Measurements from ENCODE around the gene ZNF526. TPM values are rescaled to one million over a fixed set of nuclear protein-coding genes. Genes with fewer than 3 reads are reported as not detected.
A peak's percentile ranks its signal among the peaks of the same experiment; 100 is the strongest.

Gene ZNF526
- total and polyA plus RNA-seq, 5 donors from 2014 or later, result 4.0 to 8.8 (median 5.8) TPM

GRCh38 chr19:42198676-42199439 lies 21.3 kb upstream of the ZNF526 start:
- H3K36me3 Mint-ChIP-seq, result peaks cover 44% of the 10 kb centered on the region
- ATAC-seq (ENCODE audit: low read depth in 2 of 2), result peak; percentile 83 to 84
- peak overlapping the region; percentile 57 for H3K4me3 ChIP-seq (ENCODE audit: low read depth, low read length)

DNA sequence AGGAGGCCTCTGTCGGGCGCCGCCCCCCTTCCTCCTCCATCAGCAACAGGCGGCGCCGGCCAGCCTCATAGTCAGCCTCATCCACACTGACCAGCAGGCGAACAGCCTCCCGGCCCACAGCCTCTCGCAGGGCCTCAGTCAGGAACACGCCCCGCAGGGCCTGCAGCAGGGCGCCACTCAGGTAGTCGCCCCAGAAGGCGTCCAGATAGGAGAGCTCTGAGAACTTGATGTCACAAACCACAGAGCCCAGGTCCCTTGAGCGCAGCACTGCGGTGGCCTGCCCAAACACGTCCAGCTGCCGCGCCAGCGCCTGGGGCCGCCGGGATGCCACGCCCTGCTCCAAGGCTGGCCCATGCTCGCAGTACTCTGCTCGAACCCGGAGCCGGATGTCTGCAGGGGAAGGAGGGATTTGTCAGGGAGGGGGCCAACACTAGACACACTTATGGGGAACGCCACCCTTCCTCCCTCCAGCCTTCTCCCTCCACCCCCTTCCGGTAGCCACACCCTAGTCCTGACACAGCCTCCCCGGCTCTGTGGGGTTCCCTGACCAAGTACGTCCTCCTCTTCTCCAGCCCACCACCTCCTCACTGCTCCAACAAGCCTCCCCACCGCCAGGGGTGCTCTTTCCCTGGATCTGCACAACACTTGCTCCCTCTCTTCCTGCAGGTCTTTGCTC lies 20.5 kb upstream of the ZNF526 start:
- Mint-ChIP-seq H3K4me1 (peaks cover 0 to 88% (median 65%) of the 10 kb centered on the region in 4 donors), H3K27me3 (no peaks in the 10 kb centered on the region), H3K27ac (peak overlapping the region; percentile 90 to 98 (median 95)), H3K9me3 (no peaks in the 10 kb centered on the region), H3K36me3 (peaks cover 45% of the 10 kb centered on the region), H3K4me3 (peak overlapping the region; percentile 75 to 92 (median 86))
- Histone ChIP-seq H3K27me3 (ENCODE audit: control insufficient read depth, insufficient read depth, low read length) (no peaks in the 10 kb centered on the region), H3K9me3 (ENCODE audit: control insufficient read depth in 2 of 2, low read length in 2 of 2) (no peaks in the 10 kb centered on the region), H3K4me1 (ENCODE audit: control insufficient read depth, insufficient read depth, low read length, poor library complexity, severe bottlenecking) (peaks cover 91% of the 10 kb centered on the region), H3K4me3 (ENCODE audit: low read depth, low read length) (peak overlapping the region; percentile 57), H3K27ac (ENCODE audit: insufficient read depth, low read length, poor library complexity, severe bottlenecking) (peak overlapping the region; percentile 95), H3K36me3 (ENCODE audit: control insufficient read depth, insufficient read depth, low read length) (peaks cover 33% of the 10 kb centered on the region)
- peak; percentile 37 to 44 for ATAC-seq (ENCODE audit: low read depth in 2 of 2)
- peak; percentile 50 to 94 (median 62) for DNase-seq

More at GRCh38 chr19:42198676-42199439, 21.3 kb upstream of the ZNF526 start:
- Histone ChIP-seq H3K27ac (ENCODE audit: insufficient read depth, low read length, poor library complexity, severe bottlenecking) (peak overlapping the region; percentile 95), H3K27me3 (ENCODE audit: control insufficient read depth, insufficient read depth, low read length) (no peaks in the 10 kb centered on the region), H3K4me1 (ENCODE audit: control insufficient read depth, insufficient read depth, low read length, poor library complexity, severe bottlenecking) (peaks cover 84% of the 10 kb centered on the region), H3K9me3 (ENCODE audit: control insufficient read depth in 2 of 2, low read length in 2 of 2) (no peaks in the 10 kb centered on the region), H3K36me3 (ENCODE audit: control insufficient read depth, insufficient read depth, low read length) (peaks cover 29% of the 10 kb centered on the region)
- no peaks in the 10 kb centered on the region for H3K27me3 Mint-ChIP-seq
- peaks cover 0 to 2% (median 0%) of the 10 kb centered on the region in 7 donors for H3K9me3 Mint-ChIP-seq
- peak overlapping the region; percentile 75 to 92 (median 86) for H3K4me3 Mint-ChIP-seq
- H3K4me1 Mint-ChIP-seq, result peaks cover 4 to 87% (median 64%) of the 10 kb centered on the region in 4 donors
- peak; percentile 72 to 96 (median 88) for DNase-seq
- peak overlapping the region; percentile 90 to 98 (median 95) for H3K27ac Mint-ChIP-seq

GRCh38 chr19:42200116-42200715 lies 19.9 kb upstream of the ZNF526 start:
- Mint-ChIP-seq H3K36me3 (peaks cover 49% of the 10 kb centered on the region), H3K4me3 (peak overlapping the region; percentile 75 to 92 (median 86)), H3K27ac (peak overlapping the region; percentile 90 to 98 (median 95)), H3K27me3 (no peaks in the 10 kb centered on the region), H3K4me1 (peaks cover 0 to 94% (median 70%) of the 10 kb centered on the region in 4 donors), H3K9me3 (no peaks in the 10 kb centered on the region)
- Histone ChIP-seq H3K4me3 (ENCODE audit: low read depth, low read length) (peak overlapping the region; percentile 57), H3K27ac (ENCODE audit: insufficient read depth, low read length, poor library complexity, severe bottlenecking) (peak overlapping the region; percentile 95), H3K36me3 (ENCODE audit: control insufficient read depth, insufficient read depth, low read length) (peaks cover 39% of the 10 kb centered on the region), H3K4me1 (ENCODE audit: control insufficient read depth, insufficient read depth, low read length, poor library complexity, severe bottlenecking) (peaks cover 94% of the 10 kb centered on the region), H3K9me3 (ENCODE audit: control insufficient read depth in 2 of 2, low read length in 2 of 2) (no peaks in the 10 kb centered on the region), H3K27me3 (ENCODE audit: control insufficient read depth, insufficient read depth, low read length) (no peaks in the 10 kb centered on the region)
- ATAC-seq (ENCODE audit: low read depth in 2 of 2) (no peak), DNase-seq (no peak)

DNA sequence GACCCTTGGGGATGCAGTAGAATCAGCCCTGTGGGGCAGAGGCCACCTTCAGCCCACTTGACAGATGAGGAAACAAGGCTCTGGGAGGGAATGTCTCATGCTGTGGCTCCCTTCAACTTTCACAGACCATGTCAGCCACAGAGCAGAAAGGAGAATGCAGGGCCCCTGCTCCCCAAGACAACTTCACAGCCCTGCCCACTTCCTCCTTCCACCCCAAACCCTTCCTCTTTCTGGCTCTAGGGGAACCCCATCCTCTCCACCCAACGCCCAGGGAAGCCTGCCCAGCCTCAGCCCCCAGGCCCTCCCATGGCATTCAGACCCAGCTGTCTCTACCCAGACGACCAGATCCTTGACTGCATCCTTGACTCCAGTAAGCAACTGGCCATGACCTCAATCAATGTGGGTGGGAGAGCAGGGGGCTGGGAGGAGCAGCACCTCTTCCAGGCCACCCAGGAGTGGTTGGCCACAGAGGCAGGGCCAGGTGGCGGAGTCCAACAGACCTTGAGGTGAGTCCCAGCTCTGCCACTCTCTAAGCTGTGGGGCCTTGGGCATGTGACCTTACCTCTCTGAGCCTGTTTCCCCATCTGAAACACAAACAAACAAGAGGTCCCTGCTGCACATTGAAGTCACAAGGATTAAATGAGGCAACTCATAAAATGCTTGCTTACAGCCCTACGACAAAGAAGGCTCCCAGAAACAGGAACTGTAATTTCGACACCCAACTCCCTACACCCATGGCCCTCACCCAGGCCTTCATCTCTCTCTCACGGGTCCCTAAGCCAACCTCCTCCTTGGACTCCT lies 18.4 kb upstream of the ZNF526 start:
- Histone ChIP-seq H3K36me3 (ENCODE audit: control insufficient read depth, insufficient read depth, low read length) (peaks cover 48% of the 10 kb centered on the region), H3K4me1 (ENCODE audit: control insufficient read depth, insufficient read depth, low read length, poor library complexity, severe bottlenecking) (peaks cover 86% of the 10 kb centered on the region), H3K9me3 (ENCODE audit: control insufficient read depth in 2 of 2, low read length in 2 of 2) (no peaks in the 10 kb centered on the region), H3K4me3 (ENCODE audit: low read depth, low read length) (peak overlapping the region; percentile 57), H3K27me3 (ENCODE audit: control insufficient read depth, insufficient read depth, low read length) (no peaks in the 10 kb centered on the region), H3K27ac (ENCODE audit: insufficient read depth, low read length, poor library complexity, severe bottlenecking) (peak overlapping the region; percentile 95)
- peak overlapping the region; percentile 90 to 98 (median 95) for H3K27ac Mint-ChIP-seq
- H3K4me3 Mint-ChIP-seq, result peak overlapping the region; percentile 75 to 94 (median 86)
- ATAC-seq (ENCODE audit: low read depth in 2 of 2) (peak; percentile 8 to 11), DNase-seq (peak; percentile 21 to 69 (median 29))
- H3K9me3 Mint-ChIP-seq, result no peaks in the 10 kb centered on the region
- no peaks in the 10 kb centered on the region for H3K27me3 Mint-ChIP-seq
- peaks cover 0 to 93% (median 71%) of the 10 kb centered on the region in 4 donors for H3K4me1 Mint-ChIP-seq
- peaks cover 49% of the 10 kb centered on the region for H3K36me3 Mint-ChIP-seq

DNA sequence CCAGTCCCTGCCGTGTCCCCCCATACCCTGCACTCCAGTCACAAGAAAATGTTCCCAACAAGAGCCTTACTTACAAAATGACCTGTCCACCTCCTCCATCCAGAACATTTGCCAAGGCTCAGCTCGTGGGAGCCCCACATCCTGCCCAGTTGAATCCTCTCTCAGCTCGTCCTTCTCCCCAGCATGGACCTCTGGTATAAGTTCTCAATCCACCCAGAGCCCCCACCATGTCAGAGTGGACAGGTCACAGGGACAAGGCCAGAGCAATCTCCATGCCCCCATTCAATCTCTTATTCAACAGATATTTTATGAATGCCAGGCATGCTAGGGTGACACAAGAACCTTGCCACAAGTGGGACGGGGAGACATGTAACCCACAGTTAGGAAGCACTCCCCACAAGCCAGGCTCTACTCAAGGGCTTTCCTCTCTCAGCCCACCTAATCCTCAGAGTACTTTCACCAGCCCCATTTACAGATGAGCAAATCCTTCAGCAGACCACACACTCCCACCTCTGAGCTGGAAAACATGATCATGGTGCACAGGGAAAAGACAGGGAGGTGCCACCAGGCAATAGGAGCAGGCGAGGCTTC lies 17.7 kb upstream of the ZNF526 start:
- ATAC-seq (ENCODE audit: low read depth in 2 of 2), result no peak
- Mint-ChIP-seq H3K27me3 (no peaks in the 10 kb centered on the region), H3K36me3 (peaks cover 45% of the 10 kb centered on the region), H3K27ac (peak overlapping the region; percentile 89 to 95 (median 90)), H3K4me1 (peaks cover 0 to 90% (median 69%) of the 10 kb centered on the region in 4 donors), H3K9me3 (no peaks in the 10 kb centered on the region), H3K4me3 (peak overlapping the region; percentile 63 to 94 (median 82))
- Histone ChIP-seq H3K4me3 (ENCODE audit: low read depth, low read length) (peak overlapping the region; percentile 21), H3K27ac (ENCODE audit: insufficient read depth, low read length, poor library complexity, severe bottlenecking) (peak overlapping the region; percentile 95), H3K27me3 (ENCODE audit: control insufficient read depth, insufficient read depth, low read length) (no peaks in the 10 kb centered on the region), H3K9me3 (ENCODE audit: control insufficient read depth in 2 of 2, low read length in 2 of 2) (no peaks in the 10 kb centered on the region), H3K4me1 (ENCODE audit: control insufficient read depth, insufficient read depth, low read length, poor library complexity, severe bottlenecking) (peaks cover 86% of the 10 kb centered on the region), H3K36me3 (ENCODE audit: control insufficient read depth, insufficient read depth, low read length) (peaks cover 50% of the 10 kb centered on the region)
- no peak for DNase-seq

DNA sequence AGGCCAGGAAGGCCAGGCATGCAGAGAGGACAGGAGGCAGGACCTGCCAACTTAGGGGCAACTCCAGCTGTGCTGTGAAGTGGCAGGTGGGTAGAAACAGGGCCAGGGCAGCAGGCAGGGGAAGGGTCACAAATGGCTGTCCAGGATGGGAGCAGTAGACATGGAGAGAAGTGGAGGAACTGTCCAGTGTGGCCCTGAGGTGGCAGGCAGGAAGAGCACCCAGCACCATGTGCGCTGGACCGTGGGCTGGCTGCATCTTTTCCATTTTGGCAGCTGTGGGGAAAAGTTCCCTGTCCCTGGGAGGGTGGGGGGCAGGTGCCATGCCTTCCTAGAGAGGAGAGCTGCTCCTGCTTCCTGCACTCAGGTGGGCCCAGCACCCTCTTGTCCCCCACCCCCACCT lies 16.4 kb upstream of the ZNF526 start:
- Histone ChIP-seq H3K9me3 (ENCODE audit: control insufficient read depth in 2 of 2, low read length in 2 of 2) (no peaks in the 10 kb centered on the region), H3K4me1 (ENCODE audit: control insufficient read depth, insufficient read depth, low read length, poor library complexity, severe bottlenecking) (peaks cover 86% of the 10 kb centered on the region), H3K27ac (ENCODE audit: insufficient read depth, low read length, poor library complexity, severe bottlenecking) (no peak overlapping the region), H3K27me3 (ENCODE audit: control insufficient read depth, insufficient read depth, low read length) (no peaks in the 10 kb centered on the region), H3K4me3 (ENCODE audit: low read depth, low read length) (no peak overlapping the region), H3K36me3 (ENCODE audit: control insufficient read depth, insufficient read depth, low read length) (peaks cover 60% of the 10 kb centered on the region)
- H3K9me3 Mint-ChIP-seq, result peaks cover 0 to 1% (median 0%) of the 10 kb centered on the region in 7 donors
- H3K36me3 Mint-ChIP-seq, result peaks cover 50% of the 10 kb centered on the region
- peaks cover 0 to 92% (median 75%) of the 10 kb centered on the region in 4 donors for H3K4me1 Mint-ChIP-seq
- peak overlapping the region in 1 of 4 donors; percentile 75 for H3K4me3 Mint-ChIP-seq
- no peaks in the 10 kb centered on the region for H3K27me3 Mint-ChIP-seq
- ATAC-seq (ENCODE audit: low read depth in 2 of 2) (no peak), DNase-seq (no peak)
- peak overlapping the region; percentile 89 to 95 (median 90) for H3K27ac Mint-ChIP-seq

Measured in CD4-positive, CD25-positive, alpha-beta regulatory T cell (primary cell).